EH (cell line): ENCODE data around the gene NEK11.

Experiments used
- DNase-seq: peaks from one replicate; pipeline ENCODE4 v3.0.0-alpha.2; 2015; ENCODE audit warnings: low read depth

Gene NEK11, protein sequence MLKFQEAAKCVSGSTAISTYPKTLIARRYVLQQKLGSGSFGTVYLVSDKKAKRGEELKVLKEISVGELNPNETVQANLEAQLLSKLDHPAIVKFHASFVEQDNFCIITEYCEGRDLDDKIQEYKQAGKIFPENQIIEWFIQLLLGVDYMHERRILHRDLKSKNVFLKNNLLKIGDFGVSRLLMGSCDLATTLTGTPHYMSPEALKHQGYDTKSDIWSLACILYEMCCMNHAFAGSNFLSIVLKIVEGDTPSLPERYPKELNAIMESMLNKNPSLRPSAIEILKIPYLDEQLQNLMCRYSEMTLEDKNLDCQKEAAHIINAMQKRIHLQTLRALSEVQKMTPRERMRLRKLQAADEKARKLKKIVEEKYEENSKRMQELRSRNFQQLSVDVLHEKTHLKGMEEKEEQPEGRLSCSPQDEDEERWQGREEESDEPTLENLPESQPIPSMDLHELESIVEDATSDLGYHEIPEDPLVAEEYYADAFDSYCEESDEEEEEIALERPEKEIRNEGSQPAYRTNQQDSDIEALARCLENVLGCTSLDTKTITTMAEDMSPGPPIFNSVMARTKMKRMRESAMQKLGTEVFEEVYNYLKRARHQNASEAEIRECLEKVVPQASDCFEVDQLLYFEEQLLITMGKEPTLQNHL

DNA sequence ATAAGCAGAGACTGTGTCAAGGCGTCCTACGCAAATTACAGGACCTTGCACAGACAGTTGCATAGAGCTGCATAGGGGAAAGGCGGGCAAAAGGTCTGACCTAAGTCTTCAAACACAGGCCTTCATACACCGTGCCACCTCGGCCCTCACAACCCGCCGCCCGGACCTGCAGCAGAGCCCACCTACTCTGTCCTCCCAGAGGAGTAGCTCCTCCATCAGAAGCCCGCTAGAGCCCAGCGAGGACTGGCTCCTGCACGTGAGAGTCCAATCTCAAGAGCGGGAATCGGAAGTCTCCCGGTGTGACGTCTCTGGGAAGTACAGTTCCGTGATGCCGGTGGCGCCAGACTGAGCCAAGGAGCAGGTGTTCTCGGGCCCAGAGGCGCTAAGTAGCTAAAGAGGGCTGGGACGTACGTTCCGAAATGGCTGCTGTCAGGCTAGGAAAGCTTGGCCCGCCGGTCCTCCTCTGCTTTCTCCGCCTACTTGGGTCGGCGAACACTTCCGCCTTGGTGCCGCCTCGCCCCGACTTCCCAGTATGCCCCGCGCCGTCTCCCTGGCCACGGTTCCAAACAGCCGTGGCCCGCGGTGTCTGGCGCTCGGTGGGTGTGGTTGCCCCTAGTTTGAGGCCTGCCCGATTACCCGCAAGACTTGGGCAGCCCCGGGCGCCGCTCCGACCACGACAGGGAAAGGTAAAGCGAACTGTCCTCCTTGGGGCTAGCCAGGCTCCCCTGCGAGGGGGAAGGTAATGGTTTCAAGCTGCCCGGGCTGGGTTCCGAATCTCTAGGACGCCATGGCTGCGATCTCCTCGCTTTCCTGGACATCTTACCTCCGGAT lies at the start of gene NEK11, which contains the start of gene ASTE1:
TSS of gene NEK11 (plus strand) at position 557 of the 831 bp plus-strand sequence. CDS start 2,832 bp downstream, outside the sequence.
TSS of gene ASTE1 (minus strand) at position 505 of the 831 bp plus-strand sequence. CDS start 1,519 bp downstream, outside the sequence.
- DNase-seq = peak; percentile 87

DNA sequence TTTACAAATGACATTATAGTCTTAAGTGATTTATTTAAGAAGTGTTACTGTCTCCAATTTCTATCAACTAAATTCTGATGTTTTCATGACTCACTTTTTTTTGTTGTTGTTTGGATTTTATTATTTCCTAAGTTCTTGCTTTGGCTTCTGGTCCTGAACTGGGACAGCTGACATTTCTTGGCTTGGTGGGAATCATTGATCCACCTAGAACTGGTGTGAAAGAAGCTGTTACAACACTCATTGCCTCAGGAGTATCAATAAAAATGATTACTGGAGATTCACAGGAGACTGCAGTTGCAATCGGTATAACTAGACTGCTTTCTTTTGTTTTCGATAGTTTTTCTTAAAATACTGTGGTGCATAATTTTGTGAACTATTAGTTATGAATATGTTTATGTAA lies 47.6 kb upstream of the NEK11 start:
- no peak for DNase-seq

DNA sequence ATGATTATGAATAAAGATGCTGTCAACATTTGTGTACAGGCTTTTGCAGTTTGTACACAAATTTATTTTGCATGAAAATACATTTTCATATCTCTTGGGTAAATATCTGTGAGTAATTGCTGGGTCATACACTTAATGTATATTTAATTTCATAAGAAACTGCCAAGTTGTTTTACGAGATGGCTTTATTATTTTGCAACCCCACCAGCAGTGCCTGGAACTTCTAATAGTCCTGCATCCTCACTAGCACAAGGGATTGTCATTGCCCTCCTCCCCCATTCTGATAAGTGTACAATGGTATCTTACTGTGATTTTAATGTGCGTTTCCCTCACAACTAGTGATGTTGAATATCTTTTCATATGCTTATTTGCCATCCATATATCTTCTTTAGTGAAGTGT lies 45.2 kb upstream of the NEK11 start:
- DNase-seq = no peak

DNA sequence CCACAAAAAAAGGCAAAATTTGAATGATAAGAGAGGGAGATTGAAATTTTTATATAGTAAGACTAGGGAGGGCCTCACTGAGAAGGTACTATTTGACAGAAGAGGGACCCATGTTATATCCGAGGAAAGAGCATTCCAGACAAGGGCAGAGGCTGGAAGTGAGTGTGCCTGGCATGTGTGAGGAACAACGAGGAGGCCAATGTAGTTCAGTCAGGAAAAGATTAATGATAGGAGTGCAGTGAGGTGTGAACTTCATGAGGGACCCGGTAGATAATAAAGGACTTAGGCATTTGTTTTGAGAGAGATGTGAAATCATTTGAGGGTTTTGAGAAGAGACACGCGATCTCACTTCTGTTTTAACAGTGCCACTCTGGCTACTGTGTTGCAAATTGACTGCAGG lies 36.4 kb upstream of the NEK11 start:
- no peak for DNase-seq

DNA sequence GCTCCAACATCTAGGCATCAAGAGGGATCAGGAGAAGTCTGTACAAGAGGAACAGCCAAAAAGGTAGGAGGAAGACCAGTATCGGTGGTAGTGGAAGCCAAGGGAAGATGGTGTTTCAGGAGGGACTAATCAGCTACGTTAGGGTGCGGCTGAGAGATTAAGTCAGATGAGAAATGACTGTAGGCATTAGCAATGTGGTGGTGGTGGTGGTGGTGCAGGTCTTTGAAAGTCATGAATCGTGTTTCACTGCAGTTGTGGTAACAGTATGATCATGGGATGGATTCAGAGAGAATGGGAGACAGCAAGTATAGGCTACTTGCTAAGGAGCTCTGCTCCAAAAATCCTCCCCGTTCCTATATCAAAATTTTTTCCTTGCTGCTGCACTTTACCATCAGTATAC lies 35.6 kb upstream of the NEK11 start:
- no peak for DNase-seq

DNA sequence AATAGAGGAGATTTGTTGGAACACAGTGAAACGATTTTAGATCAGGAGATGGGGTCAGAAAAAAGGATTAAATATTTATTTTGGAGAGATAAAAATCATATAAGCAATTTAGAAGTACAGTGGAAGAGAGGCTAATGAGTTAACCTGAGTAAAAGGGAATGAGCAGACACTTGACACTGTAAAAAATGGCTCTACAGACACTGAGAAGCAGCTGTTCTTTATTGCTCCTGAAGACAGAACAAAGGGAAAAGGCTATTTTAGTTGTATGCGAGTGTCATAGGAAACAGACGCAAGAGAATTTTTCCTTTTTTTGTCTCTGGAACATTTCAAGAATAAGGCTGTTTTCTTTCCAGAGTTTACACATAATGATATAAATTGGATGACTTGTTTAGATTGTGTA lies 34.3 kb upstream of the NEK11 start:
- DNase-seq = no peak

DNA sequence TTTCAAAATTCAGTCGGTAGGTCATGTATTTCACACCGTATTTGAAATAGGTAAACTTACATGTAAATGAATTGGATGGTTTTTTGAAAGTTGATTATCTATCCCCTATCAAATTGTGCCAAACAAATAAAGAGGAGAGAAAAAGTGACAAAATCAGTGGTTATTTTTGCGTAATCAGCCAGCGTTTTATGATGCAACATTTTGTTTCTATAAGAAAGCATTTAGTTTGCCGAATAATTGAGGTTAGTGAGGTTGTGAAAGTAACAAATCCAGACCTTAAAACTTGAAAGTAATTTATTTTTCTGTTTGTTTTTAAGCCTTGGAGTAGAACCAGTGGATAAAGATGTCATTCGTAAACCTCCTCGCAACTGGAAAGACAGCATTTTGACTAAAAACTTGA lies 29.4 kb upstream of the NEK11 start:
- DNase-seq = peak; percentile 4

DNA sequence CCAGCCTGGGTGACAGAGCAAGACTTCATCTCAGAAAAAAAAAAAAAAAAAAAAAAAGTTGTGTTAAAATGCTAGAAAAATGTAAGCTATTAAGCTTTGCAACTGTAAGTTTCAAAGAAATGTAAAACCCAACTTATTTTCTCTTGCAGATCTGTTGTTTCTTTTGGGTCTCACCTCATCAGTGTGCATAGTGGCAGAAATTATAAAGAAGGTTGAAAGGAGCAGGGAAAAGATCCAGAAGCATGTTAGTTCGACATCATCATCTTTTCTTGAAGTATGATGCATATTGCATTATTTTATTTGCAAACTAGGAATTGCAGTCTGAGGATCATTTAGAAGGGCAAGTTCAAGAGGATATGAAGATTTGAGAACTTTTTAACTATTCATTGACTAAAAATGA lies 25.6 kb upstream of the NEK11 start:
- DNase-seq = no peak

DNA sequence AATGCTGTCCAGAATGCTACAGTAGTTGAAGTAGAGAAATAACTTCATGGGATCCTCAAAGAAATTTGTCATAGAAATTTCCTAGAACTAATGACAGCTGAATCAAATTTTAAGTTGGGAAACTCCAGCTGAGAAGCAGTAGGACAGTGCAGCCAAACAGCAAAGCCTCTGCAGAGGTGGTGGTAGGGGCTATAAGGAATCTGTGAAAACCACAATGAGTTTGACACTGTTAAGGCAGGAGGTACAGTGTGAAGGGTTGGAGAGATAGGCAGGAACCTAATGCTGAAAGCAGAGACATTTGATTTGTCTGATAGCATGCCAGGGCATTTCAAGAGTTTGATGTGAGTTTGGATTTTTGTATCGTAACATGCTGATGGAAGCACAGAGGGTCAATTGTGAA lies 22.1 kb upstream of the NEK11 start:
- DNase-seq = no peak

DNA sequence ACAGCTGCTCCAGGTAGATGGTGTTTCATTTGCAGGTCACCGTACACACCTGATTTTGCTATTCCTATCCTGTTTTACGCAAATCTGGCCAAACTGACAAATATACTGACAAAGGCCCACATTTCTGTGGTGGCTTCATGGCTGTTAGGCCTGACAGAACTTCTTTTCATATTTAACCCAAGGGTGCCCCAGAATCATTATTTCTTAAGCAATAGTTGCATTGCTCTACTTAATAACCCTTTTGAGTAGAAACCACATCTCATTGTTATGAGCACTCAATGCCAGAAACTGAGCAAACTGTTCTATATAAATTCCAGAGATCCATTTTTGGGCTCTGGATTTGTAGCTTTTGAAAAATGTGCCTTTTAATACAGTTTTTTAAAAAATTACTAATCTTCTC lies 19.4 kb upstream of the NEK11 start:
- no peak for DNase-seq

DNA sequence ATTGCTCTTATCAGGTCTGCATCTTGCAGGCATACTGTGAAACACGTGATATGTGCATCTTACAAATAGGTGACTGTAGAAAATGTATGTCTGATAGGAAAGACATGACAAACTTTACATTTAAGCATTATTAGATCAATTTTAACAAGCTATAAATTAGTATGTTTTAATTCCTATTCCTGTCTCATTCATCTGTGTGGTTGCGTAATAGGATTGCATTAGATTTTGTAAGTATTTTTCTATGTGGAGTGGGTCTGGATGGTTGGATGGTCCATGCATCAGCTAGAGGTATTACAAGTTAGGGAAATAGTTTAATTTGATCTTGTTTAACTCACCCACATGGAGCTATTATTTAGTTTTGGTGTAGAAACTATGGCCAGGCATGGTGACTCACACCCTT lies 18.9 kb upstream of the NEK11 start:
- peak; percentile 18 for DNase-seq

DNA sequence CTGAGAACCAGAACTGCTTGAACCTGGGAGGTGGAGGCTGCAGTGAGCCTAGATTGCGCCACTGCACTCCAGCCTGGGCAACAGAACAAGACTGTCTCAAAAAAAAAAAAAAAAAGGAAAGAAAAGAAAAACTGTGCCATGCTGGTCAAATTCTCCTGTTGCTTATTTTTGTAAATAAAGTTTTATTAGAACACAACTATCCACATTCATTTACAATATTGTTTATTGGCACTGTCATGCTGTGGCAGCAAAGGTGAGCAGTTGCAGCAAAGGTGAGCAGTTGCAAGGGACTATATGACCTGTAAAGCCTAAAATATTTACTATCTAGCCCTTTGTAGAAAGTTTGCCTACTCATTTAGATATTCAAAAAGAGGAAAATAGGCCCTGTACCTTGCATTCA lies 18.4 kb upstream of the NEK11 start:
- no peak for DNase-seq

DNA sequence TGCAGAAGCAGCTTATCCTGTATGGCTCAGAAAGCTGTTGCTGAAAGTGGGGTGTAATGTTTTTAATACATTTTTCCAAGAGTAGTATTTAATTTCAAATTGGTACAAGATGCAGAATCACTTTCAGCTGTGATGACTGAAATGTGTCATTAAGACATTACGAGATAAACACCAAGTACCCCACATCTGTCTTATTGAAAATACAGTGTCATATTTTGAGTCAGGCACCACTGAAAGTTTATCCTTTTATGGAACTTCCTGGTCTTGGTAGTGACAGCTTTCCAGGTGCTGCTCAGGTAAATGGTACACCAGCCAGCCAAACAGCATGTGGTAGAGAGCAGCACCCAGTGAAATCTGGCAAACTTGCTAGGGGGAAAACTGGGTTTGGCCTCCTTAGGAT lies 17.0 kb upstream of the NEK11 start:
- no peak for DNase-seq

DNA sequence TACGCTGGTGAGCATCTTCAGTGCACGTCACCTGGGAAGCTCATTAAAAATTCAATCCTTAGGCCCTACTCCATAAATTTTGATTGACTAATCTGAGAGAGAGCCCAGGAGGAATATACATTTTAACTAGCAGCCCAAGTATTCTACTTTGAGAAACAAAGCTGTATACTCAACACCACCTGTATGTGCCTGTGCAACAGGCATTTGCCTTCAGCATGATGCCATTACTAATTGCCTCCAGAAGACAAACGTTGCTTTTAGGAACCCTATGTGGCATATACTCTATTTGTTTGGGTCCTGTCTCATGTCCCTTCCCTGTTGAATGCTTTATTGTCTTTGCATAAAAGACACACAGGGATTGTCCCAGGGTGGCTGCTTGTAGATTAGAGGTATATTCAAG lies 7.7 kb upstream of the NEK11 start:
- no peak for DNase-seq

DNA sequence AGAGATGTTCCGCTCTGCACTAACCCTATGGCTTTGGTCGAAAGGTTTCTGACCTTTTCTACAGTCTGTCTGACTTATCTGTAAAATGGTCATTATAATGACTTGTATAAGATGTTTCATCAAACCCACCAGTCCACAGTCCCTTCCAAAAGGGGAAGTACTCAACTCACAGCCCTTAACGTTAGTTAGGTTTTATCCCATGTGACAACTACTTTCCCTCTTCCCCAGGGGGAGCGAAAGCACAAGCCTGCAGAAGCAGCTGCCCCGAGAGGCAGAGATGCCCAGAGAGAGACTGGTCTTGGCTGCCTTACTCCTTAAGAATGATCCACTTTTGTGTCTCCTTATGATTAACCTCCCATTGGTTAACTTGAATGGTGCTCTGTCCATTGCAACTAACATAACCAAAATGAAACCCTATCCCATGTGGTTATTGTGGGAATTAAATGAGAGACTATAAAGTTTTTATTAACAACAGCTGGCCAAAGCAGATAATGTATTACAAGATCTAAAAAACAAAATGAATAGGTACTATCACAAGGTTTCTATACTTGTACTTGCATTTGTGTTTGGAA lies 6.5 kb upstream of the NEK11 start:
- no peak for DNase-seq

DNA sequence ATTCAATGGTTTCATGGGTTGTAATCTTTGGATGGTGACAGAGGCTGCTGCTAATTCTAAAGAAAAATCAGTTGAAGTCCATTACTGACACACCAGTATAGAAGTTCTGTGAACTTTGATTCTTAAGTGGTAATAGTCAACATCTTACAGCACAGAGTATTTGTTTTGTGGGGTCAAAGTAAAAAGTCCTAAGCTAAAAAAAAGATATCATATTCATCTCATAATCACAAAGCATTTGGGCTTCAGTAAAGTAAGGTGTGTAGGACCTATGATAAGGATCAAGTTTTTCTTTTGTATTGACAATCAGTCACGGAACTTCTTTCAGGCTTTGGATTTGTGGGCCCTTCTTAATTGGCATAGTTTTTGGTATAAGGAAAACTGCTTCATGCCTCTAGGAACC lies 1.1 kb upstream of the NEK11 start:
- no peak for DNase-seq

DNA sequence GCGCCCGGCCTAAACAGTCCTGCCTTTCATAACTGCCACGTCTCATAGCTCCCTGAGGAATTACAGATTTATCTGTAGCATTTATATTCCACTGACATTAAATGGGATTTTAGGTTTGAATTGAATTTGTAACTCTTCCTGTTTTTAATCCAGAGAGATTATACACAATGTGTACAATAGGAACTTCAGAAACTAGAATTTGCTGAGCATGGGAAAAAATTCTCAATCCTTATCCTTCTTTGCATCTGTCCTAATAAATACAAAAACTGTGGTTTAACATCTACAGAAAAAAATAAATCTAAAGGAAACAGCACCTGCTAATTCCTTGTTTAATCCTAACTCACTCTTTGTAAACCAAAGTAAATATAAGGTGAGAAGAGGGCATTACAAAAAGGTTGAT lies 2.2 kb downstream of the NEK11 start:
- no peak for DNase-seq

DNA sequence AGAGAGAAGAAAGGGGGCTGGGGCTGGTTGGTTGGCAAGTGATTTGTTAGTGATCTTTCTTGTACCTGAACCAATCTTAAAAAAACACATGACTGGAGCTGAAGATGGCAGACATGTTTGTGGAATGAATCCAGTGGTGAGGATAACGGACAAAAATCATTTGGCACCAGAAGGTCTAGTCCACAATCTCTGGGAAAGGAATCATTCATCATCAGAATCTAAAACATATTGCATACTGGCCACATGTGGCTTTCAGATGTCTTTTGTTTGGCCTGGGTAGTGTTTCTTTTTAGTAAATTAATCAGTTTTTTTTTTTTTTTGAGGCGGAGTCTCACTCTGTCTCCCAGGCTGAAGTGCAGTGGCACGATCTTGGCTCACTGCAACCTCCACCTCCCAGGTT lies 5.0 kb downstream of the NEK11 start:
- no peak for DNase-seq

DNA sequence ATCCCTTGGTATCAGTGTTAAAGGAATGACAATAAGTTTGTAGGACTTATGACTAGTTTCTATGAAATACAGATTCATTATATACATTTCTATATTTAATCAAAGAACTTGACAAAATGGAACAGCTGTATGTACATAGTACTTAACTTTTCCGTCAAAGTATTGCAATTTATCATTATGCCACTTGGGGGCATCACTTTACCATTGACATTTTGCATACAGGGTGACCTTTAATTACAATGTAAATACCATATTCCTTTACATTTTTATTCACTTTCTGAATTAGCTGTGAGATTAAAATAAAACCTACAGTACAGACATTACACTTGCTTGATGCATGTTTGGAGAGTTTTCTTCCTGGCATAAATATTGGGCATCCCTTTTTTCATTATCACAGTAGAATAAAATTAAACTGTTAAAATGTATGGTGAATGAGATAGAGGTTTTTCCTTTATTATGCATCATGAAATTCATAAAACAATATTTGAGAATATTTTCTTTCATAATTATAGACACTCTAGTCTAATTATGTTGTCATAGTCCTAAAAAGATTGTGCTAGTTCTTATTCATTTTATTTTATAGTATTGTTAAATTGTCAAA lies 6.9 kb downstream of the NEK11 start:
- peak; percentile 50 for DNase-seq

DNA sequence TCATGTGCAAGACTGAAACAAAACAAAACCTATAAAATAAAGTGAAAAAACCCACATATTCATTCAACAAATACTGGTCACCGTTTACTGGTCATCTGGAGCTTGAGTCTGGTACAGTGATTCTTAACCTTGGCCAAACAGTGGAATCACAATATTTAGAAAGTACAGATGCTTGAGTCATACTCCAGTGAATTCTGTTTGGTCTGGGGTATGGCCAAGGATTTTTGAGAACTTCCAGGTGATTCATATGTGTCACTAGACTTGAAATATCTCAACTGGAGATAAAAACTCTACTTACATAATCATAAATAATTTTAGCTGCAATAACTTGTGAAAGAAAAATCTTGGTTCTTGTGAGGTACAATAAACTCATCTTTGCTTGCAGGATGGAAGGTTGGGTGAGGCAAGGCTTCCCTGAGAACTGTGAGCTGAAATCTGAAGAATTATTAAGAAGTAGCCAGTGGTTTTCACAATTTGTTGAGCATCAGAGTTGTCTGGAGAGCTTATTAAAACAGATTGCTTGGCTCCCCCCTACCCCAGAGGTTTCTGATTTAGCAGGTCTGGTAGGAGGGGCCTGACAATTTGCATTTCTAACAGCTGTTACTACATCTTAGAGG lies 9.6 kb downstream of the NEK11 start:
- DNase-seq = peak; percentile 69

DNA sequence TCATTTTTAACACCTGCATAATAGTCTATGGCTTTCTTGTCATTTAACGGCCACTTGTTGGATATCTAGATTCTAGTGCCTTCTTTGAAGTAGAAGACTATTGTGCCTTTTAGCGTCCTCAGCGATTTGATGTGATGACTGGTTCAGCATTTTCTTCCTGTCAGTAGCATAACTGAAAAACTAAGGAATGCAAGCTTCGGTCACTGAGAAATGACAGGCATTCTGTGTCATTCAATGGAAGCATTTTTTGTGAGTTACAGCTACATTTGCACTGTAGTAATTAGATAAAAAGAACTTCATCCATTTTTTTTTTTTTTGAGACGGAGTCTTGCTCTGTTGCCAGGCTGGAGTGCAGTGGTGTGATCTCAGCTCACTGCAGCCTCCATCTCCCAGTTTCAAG lies 10.3 kb downstream of the NEK11 start:
- DNase-seq = peak; percentile 75

DNA sequence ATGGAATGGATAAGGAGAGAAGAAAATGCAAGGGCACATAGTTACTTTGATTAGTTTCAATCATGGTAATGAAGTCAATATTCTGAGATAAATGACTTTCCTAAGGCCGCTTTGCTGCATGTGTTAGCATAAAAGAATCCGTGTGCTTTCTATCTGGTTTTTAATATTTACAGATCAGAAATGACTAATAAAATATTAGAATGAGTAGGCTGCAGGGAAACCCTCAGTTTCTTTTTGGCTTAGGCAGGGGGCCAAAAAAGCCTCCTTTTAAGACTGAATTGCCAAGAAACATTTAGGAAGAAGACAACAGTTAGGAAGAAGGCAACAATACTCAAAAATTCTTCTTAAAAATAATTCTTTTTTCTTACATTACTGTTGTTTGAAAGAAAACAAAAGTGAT lies 11.6 kb downstream of the NEK11 start:
- no peak for DNase-seq
